Inferior parietal cortex (tissue), 1 donor: ENCODE results near the gene KIAA1328.
A peak's percentile ranks its signal among the peaks of the same experiment; 100 is the strongest.

Source experiments
- DNase-seq: peaks from one replicate; pipeline ENCODE4 v3.0.0-alpha.2; 2016; ENCODE audit errors: extremely low spot score

The KIAA1328 gene

DNA sequence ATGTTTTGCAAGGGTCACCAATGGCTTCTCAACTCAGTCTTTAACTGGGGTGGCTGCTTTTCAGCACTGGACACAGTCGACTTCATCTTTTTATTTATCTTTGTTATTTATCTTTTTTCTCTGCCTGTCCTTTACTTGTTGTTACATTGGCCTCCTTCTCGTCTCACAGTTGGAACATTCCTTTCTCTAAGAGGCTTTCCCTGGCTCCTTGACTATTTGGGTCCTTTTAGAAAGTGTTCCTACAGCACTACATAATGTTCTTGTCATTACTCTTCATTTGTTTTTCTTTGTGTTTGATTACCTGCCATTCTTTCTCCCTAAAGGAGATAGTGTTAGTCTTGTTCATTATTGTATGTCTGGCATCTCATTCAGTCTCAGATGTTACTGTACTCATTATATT, 122.0 kb downstream of the KIAA1328 start:
- no peak for DNase-seq

DNA sequence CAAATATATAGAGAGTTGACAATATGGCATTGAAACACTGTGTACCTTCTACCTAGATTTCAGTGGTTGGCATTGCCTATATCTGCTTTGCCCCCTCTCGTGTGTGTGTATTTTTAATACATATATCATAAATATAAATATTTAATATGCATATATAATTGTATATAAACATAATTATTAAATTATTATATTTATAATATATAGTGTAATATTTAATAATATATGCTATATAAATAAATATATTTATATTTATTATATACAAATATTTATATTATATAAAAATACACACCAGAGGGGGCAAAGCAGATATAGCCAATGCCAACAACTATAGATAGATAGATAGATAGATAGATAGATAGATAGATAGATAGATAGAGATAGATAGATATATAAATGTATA, 124.1 kb downstream of the KIAA1328 start:
- no peak for DNase-seq

DNA sequence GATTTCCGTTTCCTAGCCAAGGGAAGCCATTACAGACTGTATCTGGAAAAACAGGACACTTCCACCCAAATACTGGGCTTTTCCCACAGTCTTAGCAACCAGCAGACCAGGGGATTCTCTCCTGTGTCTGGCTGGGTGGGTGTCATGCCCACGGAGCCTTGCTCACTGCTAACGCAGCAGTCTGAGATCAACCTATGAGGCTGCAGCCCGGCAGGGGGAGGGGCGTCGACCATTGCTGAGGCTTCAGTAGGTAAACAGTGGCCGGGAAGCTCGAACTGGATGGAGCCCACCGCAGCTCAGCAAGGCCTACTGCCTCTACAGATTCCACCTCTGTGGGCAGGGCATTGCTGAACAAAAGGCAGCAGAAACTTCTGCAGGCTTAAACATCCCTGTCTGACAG, 131.1 kb downstream of the KIAA1328 start:
- no peak for DNase-seq

GRCh38 chr18:36963464-36963863, 134.5 kb downstream of the KIAA1328 start:
- DNase-seq = no peak

DNA sequence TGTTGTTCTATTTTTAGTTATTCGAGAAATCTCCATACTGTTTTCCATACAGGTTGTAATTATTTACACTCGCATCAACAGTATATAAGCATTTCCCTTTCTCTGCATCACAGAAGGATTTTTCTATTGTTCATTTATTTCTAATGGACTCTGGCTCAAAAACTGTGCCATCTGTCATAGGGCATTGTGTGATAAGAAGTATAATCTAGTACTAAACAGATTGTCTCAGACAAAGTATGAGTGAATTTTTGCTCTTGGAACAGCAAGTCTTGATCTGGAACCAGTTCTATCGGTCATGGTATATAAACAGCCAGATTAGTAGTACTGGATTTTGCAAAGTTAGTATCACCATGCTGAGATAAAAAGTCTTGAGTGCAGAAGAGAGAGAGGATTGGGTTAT, 145.8 kb downstream of the KIAA1328 start:
- no peak for DNase-seq

GRCh38 chr18:36977121-36977520, 148.2 kb downstream of the KIAA1328 start:
- DNase-seq = no peak

DNA sequence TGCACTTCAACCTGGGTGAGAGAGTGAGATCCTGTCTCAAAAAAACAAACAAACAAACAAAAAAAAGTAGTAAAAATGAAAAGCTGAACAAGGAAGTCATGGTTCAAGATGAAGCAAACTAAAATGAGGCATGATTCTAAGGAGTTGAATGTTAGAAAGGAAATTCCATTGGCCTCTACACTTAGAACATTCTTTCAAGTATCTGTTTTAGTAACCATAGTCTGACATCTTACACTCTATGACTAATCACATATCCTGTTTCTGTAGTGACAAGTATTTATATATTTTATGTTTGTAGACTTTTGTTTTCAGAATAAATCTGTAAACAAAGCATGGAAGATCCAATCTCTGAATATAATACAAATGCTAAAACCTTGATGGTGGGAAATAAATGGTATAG, 164.1 kb downstream of the KIAA1328 start:
- no peak for DNase-seq

DNA sequence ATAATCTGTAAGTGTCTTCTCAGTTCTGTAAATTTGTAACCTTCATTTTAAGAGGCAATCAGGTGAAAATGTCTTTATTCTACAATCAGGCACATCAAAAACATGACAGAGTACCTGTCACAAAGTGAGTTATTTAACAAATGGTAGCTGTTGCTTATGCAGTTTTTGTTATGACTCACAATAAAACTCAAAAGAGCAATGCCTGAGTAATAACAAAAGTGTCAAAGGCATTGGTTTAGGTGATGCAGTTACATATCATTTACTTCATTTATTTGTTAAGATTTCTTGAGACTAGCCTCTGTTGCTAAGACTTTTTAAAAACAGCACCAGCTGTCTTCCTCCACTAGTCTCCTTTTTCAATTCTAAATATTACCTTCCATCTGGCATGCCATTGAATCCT, 177.8 kb downstream of the KIAA1328 start:
- DNase-seq = peak; percentile 13

DNA sequence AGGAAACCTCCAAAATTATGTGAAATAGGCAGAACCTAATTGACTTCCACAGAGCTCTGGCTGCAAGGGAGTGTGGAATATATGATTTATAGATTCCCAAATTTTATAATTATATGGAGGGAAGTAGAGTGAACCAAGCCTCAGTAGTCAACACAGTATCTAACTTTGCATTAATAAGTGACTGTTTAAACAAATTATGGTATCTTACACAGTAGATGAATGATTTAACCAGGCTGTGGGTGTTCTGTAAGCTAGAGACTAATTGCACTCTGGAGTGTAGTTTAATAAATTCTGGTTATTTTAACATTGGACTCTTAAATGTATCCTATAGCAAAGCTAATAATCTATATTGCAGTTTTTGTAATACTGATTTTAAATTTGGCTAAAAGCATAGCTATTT, 183.5 kb downstream of the KIAA1328 start:
- no peak for DNase-seq

DNA sequence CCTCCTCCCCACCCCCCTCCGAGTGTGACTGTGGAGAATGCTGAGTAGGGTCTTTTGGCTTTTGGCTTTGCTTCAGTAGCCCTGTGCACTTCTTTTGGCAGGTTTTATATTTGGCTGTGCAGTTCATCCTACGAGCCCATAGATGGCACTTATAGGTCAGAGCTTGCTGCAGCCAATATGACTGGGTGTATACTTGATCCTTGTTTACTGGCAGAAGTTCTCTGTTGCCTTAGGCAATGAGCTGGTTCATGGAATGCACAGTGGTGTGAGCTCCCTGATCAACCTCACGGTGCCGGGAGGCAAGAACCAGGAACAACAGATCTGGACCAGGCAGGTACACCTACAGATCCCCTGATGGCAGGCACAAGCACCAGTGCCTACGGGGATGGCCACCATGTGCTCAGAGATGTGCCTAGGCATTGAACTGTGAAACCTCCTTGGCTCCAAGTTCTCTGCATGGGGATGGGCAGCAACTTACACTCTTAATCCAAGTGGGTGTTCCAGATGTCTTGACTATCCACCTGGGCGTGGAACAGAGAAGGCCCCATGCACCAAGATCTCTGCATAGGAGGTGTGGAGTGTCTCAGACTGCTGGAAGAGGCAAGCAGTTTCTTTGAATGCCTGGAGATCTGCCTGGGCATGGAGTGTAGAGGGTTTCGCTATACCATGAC, 190.4 kb downstream of the KIAA1328 start:
- no peak for DNase-seq

GRCh38 chr18:37033419-37033818, 204.5 kb downstream of the KIAA1328 start:
- DNase-seq = no peak

DNA sequence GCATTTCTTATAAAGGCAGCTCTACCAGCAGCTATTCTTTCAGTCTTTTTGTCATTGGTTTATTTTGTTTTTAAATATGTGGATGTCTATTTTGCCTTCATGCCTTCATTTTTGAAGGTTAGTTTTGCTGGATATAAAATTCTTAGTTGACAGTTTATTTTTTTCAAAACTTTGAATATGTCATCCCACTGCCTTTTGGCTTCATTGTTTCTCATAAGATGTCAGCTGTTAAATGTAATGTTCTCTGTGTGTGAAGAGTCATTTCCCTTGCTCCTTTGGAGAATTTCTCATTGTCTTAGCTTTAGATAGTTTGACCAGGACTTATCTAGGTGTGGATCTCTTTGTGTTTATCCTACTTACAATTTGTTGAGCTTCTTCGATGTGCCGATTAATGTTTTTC, 213.5 kb downstream of the KIAA1328 start:
- no peak for DNase-seq

DNA sequence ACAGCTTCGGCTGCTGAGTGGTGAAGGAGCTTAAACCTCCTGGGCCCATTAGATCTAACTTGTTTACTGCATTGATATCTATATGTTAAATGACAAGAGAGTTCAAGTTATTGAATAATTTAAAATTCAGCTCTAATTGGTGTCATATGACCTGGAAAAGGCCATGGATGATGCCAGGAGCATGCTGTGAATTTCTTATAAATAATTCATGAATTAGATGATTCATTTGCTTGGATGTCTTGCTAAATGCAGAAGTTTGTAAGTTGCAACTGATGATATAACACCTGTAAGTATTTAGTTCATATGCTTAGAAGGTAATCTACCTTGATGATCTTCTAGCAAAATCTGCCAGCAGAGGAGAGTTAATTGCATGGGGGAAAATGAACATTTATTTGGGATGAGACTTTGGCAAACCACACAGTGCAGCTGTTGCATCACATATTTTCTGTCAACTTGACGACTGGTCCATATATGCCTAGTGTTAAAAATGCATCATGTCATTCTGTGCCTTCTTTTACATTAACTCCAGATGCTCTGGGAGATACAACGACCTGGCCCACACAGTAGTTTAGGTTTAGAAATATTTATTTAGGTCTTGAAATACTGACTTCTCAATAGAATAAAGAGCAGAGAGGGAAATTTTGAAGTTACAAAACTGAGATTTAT, 226.3 kb downstream of the KIAA1328 start:
- no peak for DNase-seq

- no peak for DNase-seq
Observed at GRCh38 chr18:37064187-37064586, 235.3 kb downstream of the KIAA1328 start.

- peak; percentile 41 for DNase-seq
Observed at GRCh38 chr18:37065254-37065653, 236.3 kb downstream of the KIAA1328 start.

- DNase-seq = no peak
Observed at GRCh38 chr18:37084912-37085311, 256.0 kb downstream of the KIAA1328 start.

DNA sequence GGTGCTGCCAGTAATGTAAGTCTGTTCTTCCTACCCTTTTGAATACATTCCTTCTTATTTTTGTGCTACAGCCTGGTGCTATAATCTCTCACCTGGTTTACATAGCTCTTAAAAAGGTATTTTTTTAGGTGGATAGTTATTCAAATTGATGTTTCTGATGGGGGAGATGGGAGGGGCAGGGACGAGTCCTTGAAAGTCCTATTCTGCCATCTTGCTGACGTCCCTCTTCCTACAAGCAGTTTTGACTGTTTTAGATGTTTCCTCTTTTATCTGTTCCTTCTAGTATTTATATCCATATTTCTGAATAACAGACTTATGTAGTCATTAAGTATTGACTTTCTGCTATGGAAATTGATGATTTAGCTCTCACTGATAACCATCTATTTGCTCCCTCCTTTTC, 256.4 kb downstream of the KIAA1328 start:
- DNase-seq = no peak

GRCh38 chr18:37107748-37108522, 279.0 kb downstream of the KIAA1328 start:
- DNase-seq = no peak

- no peak for DNase-seq
Observed at GRCh38 chr18:37122877-37123276, 293.9 kb downstream of the KIAA1328 start.

GRCh38 chr18:37124516-37124915, 295.6 kb downstream of the KIAA1328 start:
- DNase-seq = no peak

- DNase-seq = no peak
Observed at GRCh38 chr18:37135177-37135576, 306.2 kb downstream of the KIAA1328 start.

- DNase-seq = no peak
Observed at GRCh38 chr18:37138456-37138855, 309.5 kb downstream of the KIAA1328 start.

DNA sequence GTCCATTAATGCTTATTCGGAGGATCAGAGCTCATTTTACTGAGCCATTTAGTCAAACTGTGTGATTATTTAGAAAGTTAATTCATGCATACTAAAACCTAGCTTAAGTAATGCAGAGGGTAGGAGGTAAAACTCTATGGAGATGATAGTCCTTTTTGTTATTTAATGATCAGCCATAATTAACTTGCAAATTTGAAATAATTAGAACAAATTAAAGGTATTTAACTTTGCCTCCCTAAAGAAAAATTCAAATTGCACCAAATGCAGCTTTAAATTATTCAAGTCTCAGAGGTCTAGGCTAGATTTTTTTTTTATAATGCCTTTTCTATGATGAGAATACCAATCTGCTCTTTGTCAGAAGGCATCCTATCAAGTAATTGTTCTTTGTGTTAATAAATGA, 310.9 kb downstream of the KIAA1328 start:
- DNase-seq = no peak
